H9 (cell line): ENCODE results near the gene PPP1R16B. TPM values are rescaled to one million over a fixed set of nuclear protein-coding genes. Genes with fewer than 3 reads are reported as not detected.

Experiments used
- DNase-seq: peaks from one replicate; pipeline ENCODE4 v3.0.0-alpha.2; 2017
- H2AFZ ChIP-seq: one replicate; pipeline ENCODE4 v1.6.1; 2013; ENCODE audit warnings: mild to moderate bottlenecking, low read length, control low read depth, moderate library complexity
- H2AK5ac ChIP-seq: 2 replicates; pipeline ENCODE4 v1.6.1; 2013; ENCODE audit warnings: low read length, control low read depth, mixed read lengths; ENCODE audit not compliant: insufficient read length
- H2BK120ac ChIP-seq: one replicate; pipeline ENCODE4 v1.6.1; 2013; ENCODE audit warnings: low read depth, mild to moderate bottlenecking, low read length, control low read depth, inconsistent platforms; ENCODE audit not compliant: poor library complexity, severe bottlenecking
- H2BK12ac ChIP-seq: 2 replicates; pipeline ENCODE4 v1.6.1; 2013; ENCODE audit warnings: low read length, control low read depth, mixed read lengths, low read depth; ENCODE audit not compliant: insufficient read length
- H2BK15ac ChIP-seq: 2 replicates; pipeline ENCODE4 v1.6.1; 2013; ENCODE audit warnings: low read depth, low read length, control low read depth
- H2BK20ac ChIP-seq: one replicate; pipeline ENCODE4 v1.6.1; 2013; ENCODE audit warnings: low read depth, mild to moderate bottlenecking, low read length, control low read depth, inconsistent platforms; ENCODE audit not compliant: poor library complexity, severe bottlenecking
- H2BK5ac ChIP-seq: 2 replicates; pipeline ENCODE4 v1.6.1; 2013; ENCODE audit warnings: low read length, control low read depth, mixed read lengths; ENCODE audit not compliant: insufficient read length
- H3K14ac ChIP-seq: 2 replicates; pipeline ENCODE4 v1.6.1; 2013; ENCODE audit warnings: low read length, control low read depth; ENCODE audit not compliant: insufficient read depth
- H3K18ac ChIP-seq: 2 replicates; pipeline ENCODE4 v1.6.1; 2013; ENCODE audit warnings: low read depth, mild to moderate bottlenecking, mixed read lengths, low read length, control low read depth; ENCODE audit not compliant: insufficient read length
- H3K23ac ChIP-seq: 2 replicates; pipeline ENCODE4 v1.6.1; 2013; ENCODE audit warnings: low read length, control low read depth, mixed read lengths, low read depth; ENCODE audit not compliant: insufficient read length
- H3K23me2 ChIP-seq: 2 replicates; pipeline ENCODE4 v1.6.1; 2013; ENCODE audit warnings: low read depth, mild to moderate bottlenecking, mixed read lengths, low read length, control low read depth; ENCODE audit not compliant: insufficient read length, poor library complexity, severe bottlenecking
- H3K27ac ChIP-seq: 2 replicates; pipeline ENCODE4 v1.5.1; 2013; ENCODE audit warnings: low read length, control low read depth, mixed read lengths, low read depth; ENCODE audit not compliant: insufficient read length
- H3K27me3 ChIP-seq: 2 replicates; pipeline ENCODE4 v1.6.1; 2013; ENCODE audit warnings: low read length, control low read depth, inconsistent platforms; ENCODE audit not compliant: insufficient read depth
- H3K4ac ChIP-seq: 2 replicates; pipeline ENCODE4 v1.6.1; 2013; ENCODE audit warnings: low read depth, mild to moderate bottlenecking, control low read depth, inconsistent platforms, low read length, moderate library complexity
- H3K4me1 ChIP-seq: 2 replicates; pipeline ENCODE4 v1.6.1; 2013; ENCODE audit warnings: low read length, control low read depth, inconsistent platforms; ENCODE audit not compliant: insufficient read depth
- H3K4me2 ChIP-seq: 2 replicates; pipeline ENCODE4 v1.6.1; 2013; ENCODE audit warnings: low read length, control low read depth, mixed read lengths; ENCODE audit not compliant: insufficient read length, insufficient read depth
- H3K56ac ChIP-seq: 2 replicates; pipeline ENCODE4 v1.6.1; 2013; ENCODE audit warnings: low read depth, mild to moderate bottlenecking, mixed read lengths, low read length, control low read depth; ENCODE audit not compliant: insufficient read length
- H3K79me1 ChIP-seq: 2 replicates; pipeline ENCODE4 v1.6.1; 2013; ENCODE audit warnings: low read depth, mild to moderate bottlenecking, moderate library complexity, low read length, control low read depth, inconsistent platforms; ENCODE audit not compliant: insufficient read depth, poor library complexity, severe bottlenecking
- H3K79me2 ChIP-seq: 2 replicates; pipeline ENCODE4 v1.6.1; 2013; ENCODE audit warnings: low read length, control low read depth, inconsistent platforms; ENCODE audit not compliant: insufficient read depth
- H3K9ac ChIP-seq: 2 replicates; pipeline ENCODE4 v1.6.1; 2013; ENCODE audit warnings: low read length, control low read depth, mixed read lengths; ENCODE audit not compliant: insufficient read length; ENCODE audit errors: extremely low read depth
- H3K9me3 ChIP-seq: one replicate; pipeline ENCODE4 v1.6.1; 2013; ENCODE audit warnings: low read depth, low read length, inconsistent platforms; ENCODE audit not compliant: control insufficient read depth
- H3T11ph ChIP-seq: one replicate; pipeline ENCODE4 v1.6.1; 2013; ENCODE audit warnings: mild to moderate bottlenecking, low read length, control low read depth, inconsistent platforms
- H4K20me1 ChIP-seq: one replicate; pipeline ENCODE4 v1.6.1; 2013; ENCODE audit not compliant: control insufficient read depth, insufficient read length, insufficient read depth
- H4K5ac ChIP-seq: 2 replicates; pipeline ENCODE4 v1.6.1; 2013; ENCODE audit warnings: low read depth, mild to moderate bottlenecking, mixed read lengths, low read length, control low read depth; ENCODE audit not compliant: insufficient read length
- H4K8ac ChIP-seq: replicated peaks from 2 replicates; pipeline ENCODE4 v1.6.1; 2013; ENCODE audit warnings: low read length, control low read depth, mixed read lengths, low read depth; ENCODE audit not compliant: insufficient read length
- H4K91ac ChIP-seq: 2 replicates; pipeline ENCODE4 v1.6.1; 2013; ENCODE audit warnings: low read depth, mild to moderate bottlenecking, moderate library complexity, mixed read lengths, low read length, control low read depth; ENCODE audit not compliant: insufficient read length
- H3K27ac Mint-ChIP-seq, 3 experiments: 2 replicates in 2 of 3; 3 replicates in 1 of 3; pipeline ENCODE4 v1.8.0; 2020 to 2021; ENCODE audit warnings: mixed read lengths in 3 of 3, mild to moderate bottlenecking in 1 of 3, moderate library complexity in 1 of 3
- H3K27me3 Mint-ChIP-seq: 2 replicates; pipeline ENCODE4 v1.8.0; 2021; ENCODE audit warnings: low read depth, mild to moderate bottlenecking, moderate library complexity, mixed read lengths
- H3K36me3 Mint-ChIP-seq, 3 experiments: 2 replicates in 2 of 3; 3 replicates in 1 of 3; pipeline ENCODE4 v1.8.0; 2020 to 2021; ENCODE audit warnings: low read depth in 3 of 3, mixed read lengths in 3 of 3; ENCODE audit not compliant: insufficient read depth in 1 of 3
- H3K4me1 Mint-ChIP-seq, 2 experiments: 2 replicates each; pipeline ENCODE4 v1.8.0; 2020; ENCODE audit warnings: mixed read lengths in 2 of 2
- H3K4me3 Mint-ChIP-seq, 2 experiments: 2 replicates in 1 of 2; 3 replicates in 1 of 2; pipeline ENCODE4 v1.8.0; 2020 to 2021; ENCODE audit warnings: mild to moderate bottlenecking in 2 of 2, mixed read lengths in 2 of 2, moderate library complexity in 1 of 2
- H3K9me3 Mint-ChIP-seq, 2 experiments: 2 replicates in 1 of 2; 3 replicates in 1 of 2; pipeline ENCODE4 v1.8.0; 2020; ENCODE audit warnings: mild to moderate bottlenecking in 2 of 2, mixed read lengths in 2 of 2, moderate library complexity in 1 of 2
- CTCF ChIP-seq: fragments of 200-600 bp; sonication (generic); conservative IDR thresholded peaks from 3 replicates; pipeline ENCODE4 v1.8.0; 2021; ENCODE audit warnings: antibody characterized with exemption, mild to moderate bottlenecking
- WGBS: extraction: QIAGEN DNeasy Blood & Tissue Kit; methylation state at CpG from one replicate; pipeline ENCODE4 v1.1.7; 2013; ENCODE audit warnings: missing lambda C conversion rate, low lambda C conversion rate, mixed read lengths; ENCODE audit not compliant: insufficient read length; ENCODE audit errors: extremely low coverage; 5-methylcytosine and 5-hydroxymethylcytosine counted together
- total RNA-seq: library from RNA; stranded (reverse); gene quantifications from 2 replicates; pipeline ENCODE4 v1.2.1, GENCODE V29; 2021

PPP1R16B gene
- total RNA-seq, 1 experiment from 2014 or later = 8.2 TPM

GRCh38 chr20:38866265-38867061, 61.0 kb downstream of the PPP1R16B start:
- WGBS = no CpG with 5 or more reads among the region's 12 CpGs
- H3K4me1 ChIP-seq = peaks cover 4% of the 10 kb centered on the region; the same call in 1 of the 2 replicates
- no peak overlapping the region for H2AFZ ChIP-seq
- peaks cover 12 to 15% of the 10 kb centered on the region in 2 experiments for H3K4me1 Mint-ChIP-seq
- H3K14ac ChIP-seq = no peak overlapping the region; the same call in 1 of the 2 replicates
- H3K27me3 Mint-ChIP-seq = no peaks in the 10 kb centered on the region
- H3K9me3 Mint-ChIP-seq = no peaks in the 10 kb centered on the region; a peak in 1 of 5 replicates
- H4K8ac ChIP-seq = no peak overlapping the region
- no peak overlapping the region for H2AK5ac ChIP-seq
- no peak overlapping the region for H3K23ac ChIP-seq
- H3K56ac ChIP-seq = no peak overlapping the region
- DNase-seq = no peak
- H3K79me2 ChIP-seq = no peaks in the 10 kb centered on the region
- H3K4ac ChIP-seq = no peak overlapping the region
- no peak overlapping the region for H3K4me3 Mint-ChIP-seq
- no peaks in the 10 kb centered on the region for H3K27me3 ChIP-seq
- H3K27ac ChIP-seq = no peak overlapping the region
- H2BK20ac ChIP-seq = no peak overlapping the region
- no peak overlapping the region for H3K9ac ChIP-seq
- H3K9me3 ChIP-seq = no peaks in the 10 kb centered on the region
- H3K23me2 ChIP-seq = no peaks in the 10 kb centered on the region
- no peak overlapping the region for H3K4me2 ChIP-seq
- H4K20me1 ChIP-seq = no peaks in the 10 kb centered on the region
- no peak overlapping the region for H4K5ac ChIP-seq
- H3K79me1 ChIP-seq = no peaks in the 10 kb centered on the region
- no peak overlapping the region for H3T11ph ChIP-seq
- no peak overlapping the region for H2BK120ac ChIP-seq
- no peak overlapping the region for H3K18ac ChIP-seq
- no peak overlapping the region for H4K91ac ChIP-seq
- H2BK12ac ChIP-seq = no peak overlapping the region
- no peak for TF ChIP-seq CTCF
- H2BK5ac ChIP-seq = no peak overlapping the region
- H3K36me3 Mint-ChIP-seq = no peaks in the 10 kb centered on the region
- H3K27ac Mint-ChIP-seq = no peak overlapping the region
- no peak overlapping the region; the same call in 1 of the 2 replicates for H2BK15ac ChIP-seq
